GM12878 (cell line): ENCODE data around the gene SLC34A1. TPM values are rescaled to one million over a fixed set of nuclear protein-coding genes. Genes with fewer than 3 reads are reported as not detected.

Source experiments
- ATAC-seq: fragments of 200-7000 bp; cut with Tn5 transposase; 3 replicates; pipeline ENCODE4 v1.9.1; 2020; ENCODE audit warnings: mild to moderate bottlenecking, moderate library complexity
- BruUV-seq: library from RNA; stranded (reverse); fragments of 400-500 nt; replicated peaks from 2 replicates; lab custom pipeline; 2021; lab: Mats Ljungman, UMichigan
- CTCF ChIA-PET: fragments of 300-600 bp; sonication (Branson Sonifier 250); formaldehyde crosslinking; extraction: SDS; loops from one replicate; lab custom pipeline; 2021; ENCODE audit warnings: inconsistent platforms; lab: Yijun Ruan, JAX
- POLR2A ChIA-PET: fragments of 350-600 bp; formaldehyde crosslinking; extraction: SDS; loops from one replicate; lab custom pipeline; 2021; ENCODE audit warnings: inconsistent platforms; lab: Charles Lee
- RAD21 ChIA-PET: fragments of 300-600 bp; sonication (Branson Sonifier 250); formaldehyde crosslinking; loops from one replicate; lab custom pipeline; 2023; ENCODE audit warnings: antibody characterized with exemption; ENCODE audit not compliant: unreplicated experiment; lab: Charles Lee
- SMC1A ChIA-PET: fragments of 300-600 bp; sonication (Branson Sonifier 250); formaldehyde crosslinking; loops from one replicate; lab custom pipeline; 2023; ENCODE audit not compliant: unreplicated experiment, uncharacterized antibody; lab: Charles Lee
- DNase-seq: peaks from one replicate; pipeline ENCODE4 v3.0.0-alpha.2; 2011; ENCODE audit warnings: low read depth, low spot score
- FAIRE-seq: peaks from 3 replicates; lab custom pipeline; 2011; peaks lifted over from hg19 to GRCh38; lab: Jason Lieb, UNC
- H2AFZ ChIP-seq: 2 replicates; pipeline ENCODE4 v1.6.0; 2011; ENCODE audit warnings: low read depth, low read length, control low read depth; ENCODE audit not compliant: control insufficient read depth
- H3K27ac ChIP-seq: 2 replicates; pipeline ENCODE4 v1.5.1; 2011; ENCODE audit warnings: control low read depth; ENCODE audit not compliant: control insufficient read depth, insufficient read depth
- H3K27me3 ChIP-seq, 2 experiments: replicated peaks in 1 of 2; 2 replicates each; pipeline versions ENCODE4 v1.6.0 to v1.6.1; 2011; ENCODE audit warnings: low read length in 1 of 2; ENCODE audit not compliant: control insufficient read depth in 2 of 2, insufficient read depth in 2 of 2
- H3K36me3 ChIP-seq, 2 experiments: 2 replicates each; pipeline ENCODE4 v1.5.1; 2011; ENCODE audit warnings: low read length in 1 of 2; ENCODE audit not compliant: control insufficient read depth in 2 of 2, insufficient read depth in 2 of 2
- H3K4me1 ChIP-seq: 2 replicates; pipeline ENCODE4 v1.6.1; 2011; ENCODE audit warnings: mild to moderate bottlenecking, low read length, moderate library complexity, mixed read lengths; ENCODE audit not compliant: control insufficient read depth, insufficient read depth
- H3K4me2 ChIP-seq: 2 replicates; pipeline ENCODE4 v1.6.0; 2011; ENCODE audit warnings: control low read depth; ENCODE audit not compliant: control insufficient read depth, insufficient read depth
- H3K4me3 ChIP-seq: fragments of 200-600 bp; sonication (generic); 2 replicates; pipeline ENCODE4 v1.5.1; 2016
- H3K79me2 ChIP-seq: 2 replicates; pipeline ENCODE4 v1.6.0; 2011; ENCODE audit warnings: low read length; ENCODE audit not compliant: control insufficient read depth, insufficient read depth
- H3K9ac ChIP-seq: 2 replicates; pipeline ENCODE4 v1.8.0; 2011; ENCODE audit warnings: low read length, control low read depth, mixed read lengths; ENCODE audit not compliant: control insufficient read depth, insufficient read depth
- H3K9me3 ChIP-seq: replicated peaks from 3 replicates; pipeline ENCODE4 v1.5.1; 2011; ENCODE audit warnings: mild to moderate bottlenecking, low read length; ENCODE audit not compliant: control insufficient read depth, insufficient read depth
- H4K20me1 ChIP-seq: 2 replicates; pipeline ENCODE4 v1.6.0; 2011; ENCODE audit not compliant: control insufficient read depth, insufficient read depth
- ASH2L ChIP-seq: fragments of 300-600, 200-600 bp; sonication (generic); IDR thresholded peaks from 2 replicates; pipeline ENCODE4 v1.6.1; 2017; ENCODE audit warnings: low read depth, mild to moderate bottlenecking, borderline replicate concordance
- CEBPB ChIP-seq, 2 experiments: fragments of 150-350 bp in 1 of 2; IDR thresholded peaks; 2 replicates each; pipeline ENCODE4 v1.6.1; 2012 to 2014; ENCODE audit warnings: low read depth in 2 of 2, low read length in 2 of 2, borderline replicate concordance in 1 of 2, inconsistent platforms in 1 of 2
- EGR1 ChIP-seq, 2 experiments: IDR thresholded peaks; 1 replicate in 1 of 2; 2 replicates in 1 of 2; pipeline ENCODE4 v1.6.1; 2011 to 2012; ENCODE audit warnings: low read depth in 2 of 2, low read length in 2 of 2, borderline replicate concordance in 1 of 2, mild to moderate bottlenecking in 1 of 2, moderate library complexity in 1 of 2
- ETV6 ChIP-seq, 2 experiments: fragments of 450-650 bp in 1 of 2; IDR thresholded peaks in 1 of 2; conservative IDR thresholded peaks in 1 of 2; 2 replicates each; pipeline ENCODE4 v1.6.1; 2014; ENCODE audit warnings: antibody characterized with exemption in 1 of 2, borderline replicate concordance in 1 of 2, low read depth in 1 of 2, mild to moderate bottlenecking in 1 of 2, moderate library complexity in 1 of 2
- HDAC2 ChIP-seq: fragments of 200-600 bp; sonication (generic); IDR thresholded peaks from 2 replicates; pipeline ENCODE4 v1.6.1; 2017
- RFX5 ChIP-seq: IDR thresholded peaks from 2 replicates; pipeline ENCODE4 v1.6.1; 2011; ENCODE audit warnings: low read depth, low read length, improper control_type of control experiment
- SMAD1 ChIP-seq: fragments of 450-650 bp; IDR thresholded peaks from 2 replicates; pipeline ENCODE4 v1.6.1; 2018; ENCODE audit warnings: mild to moderate bottlenecking, low read depth; ENCODE audit not compliant: partially characterized antibody
- WGBS: methylation state at CpG from one replicate; pipeline ENCODE4 v1.1.6; 2016; ENCODE audit warnings: low lambda C conversion rate; ENCODE audit not compliant: insufficient replicate concordance, insufficient coverage; ENCODE audit errors: missing lambda C conversion rate; 5-methylcytosine and 5-hydroxymethylcytosine counted together
- in situ Hi-C: fragments of 300-500 bp; cut with MboI; formaldehyde crosslinking; loops from 9 replicates; pipeline ENCODE4 v1.14.3; 2018; ENCODE audit warnings: mixed read lengths
- intact Hi-C: fragments of 100-400 bp; cut with micrococcal nuclease; formaldehyde crosslinking; loops from one replicate; pipeline ENCODE4 v1.14.2; 2022; ENCODE audit not compliant: unreplicated experiment
- polyA plus RNA-seq, 11 experiments: library from polyadenylated mRNA; depleted of rRNA in 4 of 11; unstranded in 6 of 11; stranded (reverse) in 5 of 11; fragments of >200 nt; fragmentation: Nextera tagmentation in 4 of 11; fragmentation: Illumina TruSeq in 1 of 11; extraction: Ambion mirVana in 4 of 11; extraction: Trizol in 1 of 11; gene quantifications; 1 replicate in 1 of 11; 2 replicates in 10 of 11; pipeline versions ENCODE4 v1.2.1 to v1.2.3, GENCODE V29; 2011 to 2016; ENCODE audit warnings: inconsistent platforms in 2 of 11, missing spikeins in 2 of 11, low read depth in 1 of 11
- total RNA-seq, 4 experiments: library from RNA; depleted of rRNA in 3 of 4; stranded (reverse); fragments of >200 nt in 3 of 4; fragmentation: Illumina TruSeq in 1 of 4; extraction: Trizol in 1 of 4; gene quantifications; 2 replicates each; pipeline versions ENCODE4 v1.2.1 to v1.2.3, GENCODE V29; 2013 to 2021
- TF ChIP-seq, protein P1 (sequence below): IDR thresholded peaks from 2 replicates; pipeline ENCODE4 v1.6.1; 2011; ENCODE audit warnings: low read depth, mild to moderate bottlenecking, low read length, moderate library complexity, borderline replicate concordance; ENCODE audit errors: extremely low read depth

Gene SLC34A1
- total and polyA plus RNA-seq, 10 of the 15 experiments (the other 5 are each of a cell fraction or from before 2014, with no cell fraction given): 0.03 to 0.14 (median 0.09) TPM; not detected in 2

DNA sequence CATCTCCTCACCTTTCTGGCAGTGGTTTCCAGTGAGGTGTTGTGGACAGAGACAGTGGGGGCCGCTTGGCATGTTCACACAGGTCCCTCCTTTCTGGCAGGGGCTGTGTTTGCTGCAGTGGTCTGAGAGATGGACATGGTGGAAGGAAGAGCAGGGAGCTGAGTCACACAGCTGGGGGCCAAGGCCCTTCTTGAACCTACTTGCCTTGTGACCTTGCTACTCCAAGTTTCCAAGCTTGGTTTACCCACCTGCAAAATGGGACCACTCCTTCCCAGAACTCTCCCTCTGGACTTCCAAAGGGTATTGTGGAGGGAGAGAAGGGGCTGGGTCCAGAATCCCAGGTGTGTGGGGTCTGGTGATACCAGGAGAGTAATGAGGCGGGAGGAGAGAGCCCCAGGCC lies 21.1 kb downstream of the SLC34A1 start:
- CTCF ChIA-PET: interaction anchor here (1.0 to 8.3 kb wide), 18 partner anchors 10 to 107 kb away, joined by 3 to 391 read pairs (median 18); partner anchors contain the start of genes GRK6, PDLIM7 and PRR7
- in situ Hi-C loops (no loop called here), intact Hi-C loops (no loop called here)
- Histone ChIP-seq H3K79me2 (no peaks in the 10 kb centered on the region), H3K4me2 (no peak overlapping the region), H3K9ac (no peak overlapping the region), H3K4me1 (peaks cover 28% of the 10 kb centered on the region), H2AFZ (no peak overlapping the region; the same call in 1 of the 2 replicates), H3K27ac (no peak overlapping the region), H4K20me1 (no peaks in the 10 kb centered on the region), H3K27me3 (no peaks in the 10 kb centered on the region; a peak in 1 of 4 replicates), H3K9me3 (no peaks in the 10 kb centered on the region), H3K4me3 (no peak overlapping the region), H3K36me3 (no peaks in the 10 kb centered on the region)
- POLR2A ChIA-PET: interaction anchor here (1.0 to 11.0 kb wide), 9 partner anchors 14 to 96 kb away, joined by 3 to 174 read pairs (median 10); partner anchors contain the start of genes GRK6, PDLIM7 and PRR7
- RAD21 ChIA-PET: interaction anchor here (0.7 to 6.5 kb wide), 13 partner anchors 9 to 103 kb away, joined by 3 to 291 read pairs (median 12); partner anchors contain the start of genes GRK6, PDLIM7, PRR7 and RGS14
- SMC1A ChIA-PET: interaction anchor here (0.7 to 7.4 kb wide), 9 partner anchors 11 to 96 kb away, joined by 3 to 105 read pairs (median 21); partner anchors contain the start of genes GRK6, PDLIM7 and PRR7
- ATAC-seq (no peak), DNase-seq (no peak), FAIRE-seq (no peak)
- BruUV-seq: no TSS peak
- WGBS: 49% methylated on average over 2 of the region's 2 CpGs
- no peak for TF ChIP-seq ASH2L
- TF ChIP-seq CEBPB (IDR thresholded peaks at IDR 0.05; ENCODE audit: borderline replicate concordance in 1 of 2, low read depth in 2 of 2, low read length in 2 of 2): no peak
- no peak for TF ChIP-seq SMAD1
- no peak for TF ChIP-seq ETV6 (conservative IDR thresholded peaks at IDR 0.05 in 1 of 2, IDR thresholded peaks at IDR 0.05 in 1 of 2; ENCODE audit: borderline replicate concordance in 1 of 2, low read depth in 1 of 2)
- no peak for TF ChIP-seq RFX5
- TF ChIP-seq HDAC2: no peak
- TF ChIP-seq, protein P1, sequence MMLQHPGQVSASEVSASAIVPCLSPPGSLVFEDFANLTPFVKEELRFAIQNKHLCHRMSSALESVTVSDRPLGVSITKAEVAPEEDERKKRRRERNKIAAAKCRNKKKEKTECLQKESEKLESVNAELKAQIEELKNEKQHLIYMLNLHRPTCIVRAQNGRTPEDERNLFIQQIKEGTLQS: no peak
- TF ChIP-seq EGR1 (IDR thresholded peaks at IDR 0.05; ENCODE audit: borderline replicate concordance in 1 of 2, low read depth in 2 of 2, low read length in 2 of 2): 0 out of 3 replicates have a peak, but pooled peaks of 1 of the 2 experiments have one; percentile 1
